GM18505 (cell line): ENCODE measurements around the gene ANKS3.

Source experiments
- ATAC-seq: cut with Tn5 transposase; IDR thresholded peaks from one replicate; pipeline ENCODE4 v1.9.1; 2021; ENCODE audit not compliant: unreplicated experiment
- POLR2A ChIP-seq: IDR thresholded peaks from 4 replicates; pipeline ENCODE4 v1.6.1; 2011; ENCODE audit warnings: borderline replicate concordance; ENCODE audit not compliant: insufficient read depth, insufficient read length; ENCODE audit errors: extremely low read depth

Gene ANKS3

DNA sequence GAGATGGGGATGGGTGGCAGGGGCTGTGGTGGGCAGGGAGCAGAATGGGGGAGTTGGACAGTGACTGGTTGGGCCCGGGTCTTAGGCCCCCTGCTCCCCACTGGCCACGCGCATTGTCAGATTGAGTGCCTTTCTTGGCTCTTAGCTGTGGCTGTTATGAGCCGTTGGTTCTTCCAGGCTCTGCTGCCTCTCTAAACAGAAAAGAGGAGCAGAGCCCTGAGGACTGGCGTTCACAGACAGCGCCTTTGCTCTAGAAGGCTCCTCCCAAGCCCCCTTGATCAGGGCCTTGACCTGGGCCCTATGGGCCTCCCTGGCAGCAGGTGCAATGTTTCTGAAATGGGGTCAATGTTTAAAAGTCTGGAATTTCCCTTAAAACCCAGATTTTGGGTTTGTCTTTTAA lies 55.5 kb downstream of the ANKS3 start:
- TF ChIP-seq POLR2A = no peak
- ATAC-seq = no peak

DNA sequence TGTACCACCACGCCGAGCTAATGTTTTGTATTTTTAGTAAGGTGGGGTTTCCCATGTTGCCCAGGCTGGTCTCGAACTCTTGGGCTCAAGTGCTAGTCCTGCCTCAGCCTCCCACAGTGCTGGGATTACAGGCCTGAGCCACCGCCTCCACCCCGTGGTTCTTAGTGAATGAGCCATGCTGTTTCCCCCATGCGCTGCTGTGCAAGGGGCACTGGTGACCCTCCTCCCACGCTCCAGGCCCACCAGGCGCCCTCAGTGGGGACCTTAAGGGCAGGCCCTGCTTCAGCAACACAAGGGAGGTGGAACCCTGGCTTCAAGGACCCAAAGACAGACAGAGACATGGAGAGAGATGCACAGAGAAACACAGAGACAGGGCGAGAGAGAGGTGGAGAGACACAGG lies 56.1 kb downstream of the ANKS3 start:
- ATAC-seq = no peak
- no peak for TF ChIP-seq POLR2A

DNA sequence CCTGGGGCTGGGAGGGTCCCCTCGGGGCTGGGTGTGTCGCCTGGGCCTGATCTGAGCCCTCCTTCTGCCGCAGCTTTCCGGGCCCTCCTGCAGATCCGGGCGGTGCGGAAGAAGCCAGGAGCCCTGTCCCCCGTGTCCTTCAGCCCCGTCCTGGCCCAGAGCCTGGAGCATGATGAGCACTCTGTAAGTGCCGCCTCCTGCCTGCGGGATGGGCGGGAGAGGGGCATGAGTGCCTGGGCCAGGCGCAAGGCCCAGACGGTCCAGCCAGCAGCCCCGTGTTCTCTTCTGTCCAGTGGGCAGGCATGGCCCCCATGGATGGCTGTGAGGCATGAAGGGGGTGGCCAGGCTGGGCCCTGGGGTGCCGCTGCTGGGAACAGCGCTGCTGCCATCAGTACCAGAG lies 56.7 kb downstream of the ANKS3 start:
- ATAC-seq = no peak
- TF ChIP-seq POLR2A = no peak

DNA sequence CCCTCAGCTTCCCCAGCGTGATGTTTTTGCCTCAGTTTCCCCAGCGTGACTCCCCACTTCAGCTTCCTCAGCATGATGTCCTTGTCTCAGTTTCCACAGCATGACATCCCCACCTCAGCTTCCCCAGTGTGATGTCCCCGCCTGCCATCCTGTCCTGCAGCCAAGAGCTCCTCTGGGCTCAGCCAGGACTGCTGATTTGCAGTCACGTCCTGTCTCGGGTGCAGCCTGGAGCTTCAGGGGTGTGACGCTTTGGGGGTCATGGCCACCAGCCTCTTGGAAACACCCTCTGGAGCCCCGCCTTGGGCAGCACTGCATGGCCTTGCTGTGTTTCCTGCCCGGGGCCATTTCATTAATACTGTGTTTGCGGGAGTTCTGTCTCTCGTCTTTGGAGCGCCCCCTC lies 57.2 kb downstream of the ANKS3 start:
- ATAC-seq = no peak
- no peak for TF ChIP-seq POLR2A

DNA sequence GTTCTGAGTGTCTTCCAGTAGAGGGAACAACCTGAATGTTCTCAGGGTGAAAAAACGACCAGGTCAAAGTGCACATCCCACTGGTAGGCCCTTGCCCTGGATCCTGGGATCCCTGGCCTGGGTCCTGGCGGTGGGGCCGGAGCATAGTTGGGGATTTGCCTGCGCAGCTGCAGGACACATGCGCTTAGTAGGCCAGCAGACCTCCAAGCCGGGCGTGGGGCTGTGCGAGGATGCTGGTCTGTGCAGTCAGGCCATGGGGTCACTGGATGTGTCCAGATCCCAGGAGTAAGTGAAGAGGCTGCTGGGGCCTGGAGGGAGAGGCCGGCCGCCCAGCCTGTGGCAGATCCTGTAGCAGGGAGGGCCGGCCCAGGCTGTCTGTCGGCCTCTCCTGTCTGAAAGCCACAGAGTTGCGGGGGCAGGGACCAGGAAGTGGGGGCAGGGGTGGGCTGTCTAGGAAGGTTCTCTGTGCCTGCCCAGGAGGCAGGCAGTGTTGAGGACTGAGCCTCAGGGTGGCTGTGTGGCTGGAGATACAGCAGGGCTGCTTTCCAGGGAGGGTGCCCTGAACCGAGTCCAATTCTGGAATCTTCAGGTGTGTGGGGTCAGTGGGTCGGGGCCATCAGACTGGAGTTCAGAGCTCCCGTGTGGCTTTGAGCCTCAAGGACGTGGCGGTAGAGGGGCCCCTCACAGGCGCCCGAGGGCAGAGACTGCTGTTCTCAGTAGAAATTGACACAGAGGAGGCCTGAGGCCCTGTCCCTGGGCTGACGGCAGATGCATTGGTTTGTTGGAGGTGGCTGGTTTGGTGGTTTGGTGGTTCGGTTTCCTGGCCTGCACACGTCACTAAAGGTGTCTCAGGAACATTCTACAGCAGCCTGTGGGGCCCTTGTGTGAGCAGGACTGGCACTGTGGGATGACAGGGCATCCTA lies 57.9 kb downstream of the ANKS3 start:
- no peak for ATAC-seq
- TF ChIP-seq POLR2A = no peak

DNA sequence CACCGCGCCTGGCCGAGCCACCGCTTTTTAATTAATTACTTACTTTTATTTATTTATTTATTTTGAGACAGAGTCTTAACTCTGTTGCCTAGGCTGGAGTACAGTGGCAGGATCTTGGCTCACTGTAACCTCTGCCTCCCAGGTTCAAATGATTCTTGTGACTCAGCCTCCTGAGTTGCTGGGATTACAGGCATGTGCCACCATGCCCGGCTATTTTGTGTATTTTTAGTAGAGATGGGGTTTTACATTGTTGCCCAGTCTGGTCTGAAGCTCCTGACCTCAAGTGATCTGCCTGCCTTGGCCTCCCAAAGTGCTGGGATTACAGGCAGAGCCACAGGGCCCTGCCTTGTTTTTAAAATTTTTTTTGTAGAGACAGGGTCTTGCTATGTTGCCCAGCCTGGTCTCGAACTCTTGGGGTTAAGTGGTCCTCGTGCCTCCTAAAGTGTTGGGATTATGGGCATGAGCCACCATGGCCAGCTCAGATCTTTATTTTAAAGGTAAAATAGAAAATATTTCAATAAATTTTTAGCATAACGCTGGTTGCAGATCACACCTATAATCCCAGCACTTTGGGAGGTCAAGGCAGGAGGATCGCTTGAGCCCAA lies 59.0 kb downstream of the ANKS3 start:
- TF ChIP-seq POLR2A = no peak
- no peak for ATAC-seq

DNA sequence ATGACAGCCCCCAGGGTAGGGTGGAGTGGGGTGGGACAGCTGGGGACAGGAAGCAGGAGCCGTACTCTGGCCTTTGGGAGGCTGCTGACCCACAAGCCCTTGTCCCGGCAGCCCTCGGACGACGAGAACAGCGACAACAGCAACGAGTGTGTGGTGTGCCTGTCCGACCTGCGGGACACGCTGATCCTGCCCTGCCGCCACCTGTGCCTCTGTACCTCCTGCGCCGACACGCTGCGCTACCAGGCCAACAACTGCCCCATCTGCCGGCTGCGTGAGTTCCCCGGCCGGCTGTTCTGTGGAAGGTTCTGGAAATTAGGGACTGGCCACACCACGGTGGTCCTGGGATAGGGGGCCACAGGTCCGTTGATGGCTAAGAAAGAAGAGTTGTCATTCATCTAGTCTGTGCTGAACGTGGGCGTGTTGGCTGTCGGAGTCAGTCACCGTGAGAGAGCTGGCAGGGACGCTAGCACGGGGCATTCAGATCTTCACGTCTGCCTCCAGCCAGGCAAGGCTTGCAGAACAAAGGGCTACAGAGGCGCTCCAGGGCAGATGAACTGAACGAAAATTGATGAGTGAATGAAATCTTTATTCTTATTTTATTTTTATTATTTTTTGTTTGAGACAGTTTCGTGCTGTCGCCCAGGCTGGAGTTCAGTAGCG lies 60.6 kb downstream of the ANKS3 start:
- TF ChIP-seq POLR2A = no peak
- ATAC-seq = no peak

DNA sequence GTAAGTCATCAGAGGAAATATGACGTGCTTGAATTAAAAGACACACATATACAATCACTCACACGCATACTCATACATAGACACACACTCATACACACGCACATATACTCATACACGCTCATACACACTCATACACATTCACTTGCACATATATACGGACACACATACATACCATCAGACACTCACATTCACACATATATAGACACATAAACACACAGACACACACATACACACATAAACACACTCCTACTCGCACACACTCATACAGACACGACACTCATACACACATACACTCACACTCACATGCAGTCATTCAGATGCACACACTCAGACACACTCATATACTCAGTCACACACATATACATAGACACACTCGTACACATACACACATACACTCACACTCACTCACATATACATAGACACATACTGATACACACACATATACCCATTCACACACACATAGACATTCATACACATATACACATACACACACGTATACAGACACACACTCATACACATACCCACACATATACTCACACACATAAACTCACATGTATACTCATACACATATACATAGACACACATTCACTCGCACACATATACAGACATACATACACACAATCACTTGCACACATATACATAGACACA lies 65.6 kb downstream of the ANKS3 start:
- no peak for ATAC-seq
- TF ChIP-seq POLR2A = no peak

DNA sequence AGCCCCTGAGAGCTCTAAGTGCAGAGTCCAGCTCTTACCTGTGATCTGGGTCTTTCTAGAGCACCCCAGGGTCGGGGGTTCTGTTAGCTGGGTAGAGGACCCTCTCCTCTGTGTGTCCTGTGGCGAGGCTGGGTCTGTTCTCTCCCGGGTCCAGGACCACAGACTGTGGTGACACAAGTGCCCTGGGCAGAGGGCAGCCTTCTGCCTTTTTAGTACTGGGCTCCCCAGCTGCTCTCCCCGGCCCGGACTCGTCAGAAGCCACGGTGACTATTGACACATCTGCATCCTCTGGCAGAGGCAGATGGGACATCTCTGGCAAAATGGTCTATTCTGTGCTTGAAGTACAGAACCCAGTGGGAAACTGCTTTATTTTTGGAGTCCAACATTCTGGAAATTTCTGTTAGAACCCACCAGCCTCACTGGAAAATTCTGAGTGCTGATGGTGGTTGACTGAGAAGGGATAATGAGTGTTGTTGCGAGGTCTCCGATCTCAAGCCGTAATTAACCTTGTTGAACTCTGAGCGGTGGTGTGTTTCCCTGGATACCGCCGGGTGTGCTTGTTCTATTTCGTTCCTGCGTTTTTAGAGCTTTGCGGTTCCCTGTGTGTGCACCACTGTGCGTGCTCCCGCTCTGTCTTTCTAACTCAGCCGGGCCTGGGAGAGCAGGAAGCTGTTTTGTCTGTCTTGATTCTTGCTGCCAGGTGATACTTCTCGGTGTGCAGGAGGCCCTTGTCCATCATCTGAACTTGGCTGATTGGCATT lies 66.7 kb downstream of the ANKS3 start:
- no peak for TF ChIP-seq POLR2A
- no peak for ATAC-seq

DNA sequence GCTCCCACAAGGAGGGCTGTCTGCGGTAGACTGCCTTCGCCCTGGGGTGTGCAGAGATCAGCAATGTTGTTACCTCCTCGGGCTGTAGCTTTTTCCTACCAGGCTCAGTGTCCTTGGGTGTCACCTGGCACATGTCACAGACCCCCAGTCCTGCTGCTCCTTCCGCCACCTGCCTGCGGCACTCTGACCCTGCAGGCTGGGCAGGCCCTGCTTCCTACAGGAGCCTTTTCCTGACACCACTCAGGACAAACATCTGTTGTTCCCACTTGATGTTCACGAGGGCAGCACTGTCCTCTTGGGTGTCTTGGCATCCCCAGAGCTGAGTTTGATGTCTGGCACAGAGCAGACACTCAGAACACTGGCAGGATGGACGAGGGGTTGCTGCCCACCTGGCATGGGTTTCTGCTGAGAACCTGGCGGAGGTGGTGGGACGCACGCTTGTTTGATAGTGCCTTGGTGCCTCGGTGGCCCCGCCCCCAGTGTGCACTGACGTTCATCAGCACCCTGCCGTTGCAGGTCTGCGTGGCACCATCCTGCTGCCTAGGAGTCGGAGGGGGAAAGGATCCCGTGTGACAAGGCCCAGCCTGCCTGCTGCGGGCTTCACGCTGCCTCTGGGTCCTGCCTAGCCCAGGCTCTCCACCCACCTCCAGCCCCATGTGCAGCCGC lies 67.4 kb downstream of the ANKS3 start:
- TF ChIP-seq POLR2A = no peak
- ATAC-seq = no peak

DNA sequence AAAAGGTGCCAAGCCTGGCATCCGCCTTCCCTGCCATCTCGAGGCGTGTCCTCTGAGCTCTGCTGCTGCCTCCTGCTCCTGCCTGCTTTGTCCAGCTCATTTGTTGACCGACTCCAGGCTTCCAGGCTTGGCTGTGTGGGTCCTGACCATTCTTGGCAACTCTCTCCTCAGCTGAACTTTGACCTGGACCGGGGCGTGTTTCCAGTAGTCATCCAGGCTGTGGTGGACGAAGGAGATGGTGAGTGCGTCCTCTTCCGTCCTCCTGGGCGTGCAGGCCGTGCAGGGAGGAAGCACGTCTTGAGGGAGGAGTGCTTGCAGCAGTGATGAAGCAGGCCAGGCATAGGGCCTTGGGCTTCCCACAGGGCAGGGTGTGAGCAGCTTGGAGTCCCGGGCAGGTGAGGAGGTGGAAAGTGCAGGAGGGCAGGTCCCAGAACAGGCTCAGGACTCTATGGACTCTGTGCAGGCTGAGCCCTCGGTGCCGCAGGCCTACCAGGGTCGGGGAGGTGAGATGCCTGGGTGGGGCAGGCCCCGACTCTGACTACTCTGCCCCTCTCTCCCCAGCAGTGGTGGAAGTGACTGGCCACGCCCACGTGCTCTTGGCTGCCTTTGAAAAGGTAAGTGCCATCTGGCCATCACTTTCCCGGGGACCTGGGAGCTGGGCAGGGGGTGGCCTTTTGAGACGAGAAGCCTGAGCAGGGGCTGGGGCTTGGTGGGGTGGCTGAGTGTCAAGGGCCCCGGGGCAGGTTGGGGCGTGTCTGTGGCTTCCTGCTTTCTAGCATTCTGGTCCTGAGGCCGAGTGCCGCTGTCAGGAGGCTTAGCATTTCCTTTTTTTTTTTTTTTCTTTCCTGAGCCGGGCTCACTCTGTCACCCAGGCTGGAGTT lies 69.3 kb downstream of the ANKS3 start:
- no peak for TF ChIP-seq POLR2A
- no peak for ATAC-seq
